Mucosa of descending colon (tissue), 3 donors: Measurements from ENCODE around the gene ALPG. TPM values are rescaled to one million over a fixed set of nuclear protein-coding genes. Genes with fewer than 3 reads are reported as not detected.
A peak's percentile ranks its signal among the peaks of the same experiment; 100 is the strongest.
"Not testable (repeated sequence)": the region's sequence is repeated elsewhere in the genome, so short reads cannot be mapped to it uniquely, and the experiment has no call there.

Experiments used
- ATAC-seq: fragments of 200-7000 bp; cut with Tn5 transposase; one replicate; pipeline ENCODE4 v1.9.1; 2020; ENCODE audit warnings: mild to moderate bottlenecking, moderate library complexity
- DNase-seq, 3 donors: peaks; one replicate each; pipeline ENCODE4 v3.0.0-alpha.2; 2020
- H3K36me3 ChIP-seq: fragments of 200-600 bp; one replicate; pipeline ENCODE4 v1.8.0; 2021; ENCODE audit warnings: low read depth, mild to moderate bottlenecking
- H3K4me1 ChIP-seq: fragments of 200-600 bp; one replicate; pipeline ENCODE4 v1.8.0; 2021; ENCODE audit warnings: low read depth, mild to moderate bottlenecking
- H3K4me3 ChIP-seq: fragments of 200-600 bp; one replicate; pipeline ENCODE4 v1.8.0; 2021; ENCODE audit warnings: mild to moderate bottlenecking
- H3K9me3 ChIP-seq: fragments of 200-600 bp; one replicate; pipeline ENCODE4 v1.8.0; 2021; ENCODE audit warnings: mild to moderate bottlenecking
- intact Hi-C, 2 donors: fragments of 100-400 bp; cut with DNase I in 1 of 2; cut with micrococcal nuclease in 1 of 2; formaldehyde crosslinking; loops; one replicate each; pipeline versions ENCODE4 v1.11.0 to v1.11.1; 2022; cut with DNase I, micrococcal nuclease
- total RNA-seq, 3 donors: library from RNA; stranded (reverse); fragmentation: NEBNext Ultra II Directional in 2 of 3; extraction: Animal tissue kit (Norgen Biotek cat#: 25700) in 2 of 3; gene quantifications; one replicate each; pipeline versions ENCODE4 v1.2.1 to v1.2.4, GENCODE V29; 2021 to 2023
- TF ChIP-seq, protein P1 (sequence below): fragments of 200-600 bp; IDR thresholded peaks from one replicate; pipeline ENCODE4 v1.8.0; 2022; ENCODE audit warnings: antibody characterized with exemption, mild to moderate bottlenecking
- donor health status: DM: no; HTN: no; CAD: no; lungs with moderate emphysema.
- donor health status: DM: no; HTN: no; CAD: no.
- donor health status: DM: no; HTN: yes; CAD: no.

ALPG gene
- total RNA-seq, 3 donors from 2014 or later, result 0.54 to 8.1 (median 0.61) TPM

DNA sequence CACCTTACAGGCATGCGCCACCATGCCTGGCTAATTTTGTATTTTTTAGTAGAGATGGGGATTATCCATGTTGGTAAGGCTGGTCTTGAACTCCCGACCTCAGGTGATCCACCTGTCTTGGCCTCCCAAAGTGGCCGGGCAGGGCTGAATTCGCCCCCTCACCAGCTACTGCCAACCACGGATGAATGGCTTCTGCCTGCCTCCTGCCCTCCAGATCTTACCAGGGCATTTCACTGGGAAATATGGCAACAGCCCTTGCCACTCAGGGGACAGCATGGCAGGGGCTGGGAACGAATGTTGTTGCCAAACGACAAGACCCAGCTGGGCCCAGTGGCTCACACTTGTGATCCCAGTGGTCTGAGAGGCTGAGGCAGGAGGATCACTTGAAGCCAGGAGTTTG lies 29.9 kb upstream of the ALPG start:
- TF ChIP-seq, protein P1, sequence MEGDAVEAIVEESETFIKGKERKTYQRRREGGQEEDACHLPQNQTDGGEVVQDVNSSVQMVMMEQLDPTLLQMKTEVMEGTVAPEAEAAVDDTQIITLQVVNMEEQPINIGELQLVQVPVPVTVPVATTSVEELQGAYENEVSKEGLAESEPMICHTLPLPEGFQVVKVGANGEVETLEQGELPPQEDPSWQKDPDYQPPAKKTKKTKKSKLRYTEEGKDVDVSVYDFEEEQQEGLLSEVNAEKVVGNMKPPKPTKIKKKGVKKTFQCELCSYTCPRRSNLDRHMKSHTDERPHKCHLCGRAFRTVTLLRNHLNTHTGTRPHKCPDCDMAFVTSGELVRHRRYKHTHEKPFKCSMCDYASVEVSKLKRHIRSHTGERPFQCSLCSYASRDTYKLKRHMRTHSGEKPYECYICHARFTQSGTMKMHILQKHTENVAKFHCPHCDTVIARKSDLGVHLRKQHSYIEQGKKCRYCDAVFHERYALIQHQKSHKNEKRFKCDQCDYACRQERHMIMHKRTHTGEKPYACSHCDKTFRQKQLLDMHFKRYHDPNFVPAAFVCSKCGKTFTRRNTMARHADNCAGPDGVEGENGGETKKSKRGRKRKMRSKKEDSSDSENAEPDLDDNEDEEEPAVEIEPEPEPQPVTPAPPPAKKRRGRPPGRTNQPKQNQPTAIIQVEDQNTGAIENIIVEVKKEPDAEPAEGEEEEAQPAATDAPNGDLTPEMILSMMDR, result no peak
- DNase-seq, result no peak
- intact Hi-C loops, result no loop called here
- ATAC-seq, result no peak
- Histone ChIP-seq H3K36me3 (no peaks in the 10 kb centered on the region), H3K9me3 (no peaks in the 10 kb centered on the region), H3K4me1 (no peaks in the 10 kb centered on the region), H3K4me3 (no peak overlapping the region)

DNA sequence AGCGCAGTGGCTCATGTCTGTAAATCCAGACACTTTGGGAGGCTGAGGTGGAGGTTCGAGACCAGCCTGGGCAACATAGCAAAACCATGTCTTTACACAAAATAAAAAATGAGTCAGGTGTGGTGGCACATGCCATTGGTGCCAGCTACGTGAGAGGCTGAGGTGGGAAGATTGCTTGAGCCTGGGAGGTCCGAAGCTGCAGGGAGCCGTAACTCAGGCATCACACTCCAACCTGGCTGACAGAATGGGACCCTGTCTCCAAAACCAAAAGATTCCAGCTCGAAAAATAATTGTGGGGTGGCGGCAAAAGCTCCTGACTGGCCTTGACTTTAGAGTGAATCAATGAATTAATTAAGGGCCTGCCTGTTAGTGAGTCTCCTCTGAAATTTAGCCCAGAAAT lies 29.3 kb upstream of the ALPG start:
- intact Hi-C loops, result no loop called here
- Histone ChIP-seq H3K4me1 (no peaks in the 10 kb centered on the region), H3K36me3 (no peaks in the 10 kb centered on the region), H3K4me3 (no peak overlapping the region), H3K9me3 (no peaks in the 10 kb centered on the region)
- ATAC-seq, result no peak
- DNase-seq, result no peak
- TF ChIP-seq, protein P1, result no peak

DNA sequence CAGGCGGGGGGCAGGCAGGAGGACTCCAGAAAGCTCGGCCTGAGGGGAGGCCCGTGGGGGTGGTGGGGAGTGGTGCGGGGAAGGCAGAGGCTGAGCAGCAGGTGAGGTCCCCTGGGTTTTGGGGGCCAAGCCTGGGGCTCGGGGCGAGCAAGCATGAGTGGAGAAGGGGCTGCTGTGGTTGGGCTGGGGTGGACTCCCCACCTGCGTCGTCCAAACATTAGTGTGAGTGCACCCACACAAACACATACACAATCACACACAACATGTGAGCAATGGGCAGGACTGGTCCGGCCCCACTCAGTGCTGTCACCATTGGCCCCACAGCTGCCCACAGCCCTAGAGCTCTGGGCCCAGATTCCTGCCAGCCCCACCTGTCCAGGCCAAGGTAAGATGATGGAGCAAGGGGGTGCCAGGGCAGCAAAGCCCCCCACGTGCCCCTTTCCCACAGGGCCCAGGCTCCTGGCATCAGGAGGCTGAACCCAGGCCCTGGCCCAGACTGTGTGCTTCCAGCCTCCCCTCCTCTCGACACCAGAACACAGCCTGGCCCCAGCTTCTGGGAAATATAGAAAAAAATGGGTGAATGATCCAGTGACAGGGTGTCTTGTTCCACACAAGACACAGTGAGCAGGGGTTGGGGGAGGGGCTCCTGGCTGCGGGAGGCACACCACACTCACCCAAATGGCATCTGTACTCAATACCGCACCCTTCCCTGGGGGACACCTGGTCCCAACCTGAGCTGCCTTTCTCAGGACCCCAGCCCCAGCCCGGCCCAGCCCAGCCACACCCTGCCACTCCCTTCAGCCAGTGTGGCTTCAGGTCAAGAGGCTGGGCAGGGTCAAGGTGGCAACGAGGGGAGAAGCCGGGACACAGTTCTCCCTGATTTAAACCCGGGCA lies 28.6 kb upstream of the ALPG start:
- intact Hi-C loops, result no loop called here
- Histone ChIP-seq H3K9me3 (no peaks in the 10 kb centered on the region), H3K36me3 (no peaks in the 10 kb centered on the region), H3K4me3 (no peak overlapping the region), H3K4me1 (no peaks in the 10 kb centered on the region)
- no peak for ATAC-seq
- DNase-seq, result no peak
- TF ChIP-seq, protein P1, result no peak

DNA sequence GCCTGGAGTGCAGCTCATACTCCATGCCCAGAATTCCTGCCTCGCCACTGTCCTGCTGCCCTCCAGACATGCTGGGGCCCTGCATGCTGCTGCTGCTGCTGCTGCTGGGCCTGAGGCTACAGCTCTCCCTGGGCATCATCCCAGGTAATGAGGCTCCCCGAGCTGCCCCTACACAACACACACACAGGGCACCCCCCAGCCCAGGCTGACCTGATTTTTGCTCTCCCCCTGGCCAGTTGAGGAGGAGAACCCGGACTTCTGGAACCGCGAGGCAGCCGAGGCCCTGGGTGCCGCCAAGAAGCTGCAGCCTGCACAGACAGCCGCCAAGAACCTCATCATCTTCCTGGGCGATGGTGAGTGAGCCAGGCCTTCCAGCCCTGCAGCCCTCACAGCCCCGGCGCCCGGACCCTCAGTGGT lies 27.9 kb upstream of the ALPG start, which contains the start of gene ALPP:
TSS of gene ALPP (plus strand) at position 17 of the 417 bp plus-strand sequence. CDS start at position 69, 52 bp downstream.
- DNase-seq, H3K36me3 ChIP-seq, H3K4me1 ChIP-seq, H3K9me3 ChIP-seq, ATAC-seq, H3K4me3 ChIP-seq, intact Hi-C loops: not testable (repeated sequence)

DNA sequence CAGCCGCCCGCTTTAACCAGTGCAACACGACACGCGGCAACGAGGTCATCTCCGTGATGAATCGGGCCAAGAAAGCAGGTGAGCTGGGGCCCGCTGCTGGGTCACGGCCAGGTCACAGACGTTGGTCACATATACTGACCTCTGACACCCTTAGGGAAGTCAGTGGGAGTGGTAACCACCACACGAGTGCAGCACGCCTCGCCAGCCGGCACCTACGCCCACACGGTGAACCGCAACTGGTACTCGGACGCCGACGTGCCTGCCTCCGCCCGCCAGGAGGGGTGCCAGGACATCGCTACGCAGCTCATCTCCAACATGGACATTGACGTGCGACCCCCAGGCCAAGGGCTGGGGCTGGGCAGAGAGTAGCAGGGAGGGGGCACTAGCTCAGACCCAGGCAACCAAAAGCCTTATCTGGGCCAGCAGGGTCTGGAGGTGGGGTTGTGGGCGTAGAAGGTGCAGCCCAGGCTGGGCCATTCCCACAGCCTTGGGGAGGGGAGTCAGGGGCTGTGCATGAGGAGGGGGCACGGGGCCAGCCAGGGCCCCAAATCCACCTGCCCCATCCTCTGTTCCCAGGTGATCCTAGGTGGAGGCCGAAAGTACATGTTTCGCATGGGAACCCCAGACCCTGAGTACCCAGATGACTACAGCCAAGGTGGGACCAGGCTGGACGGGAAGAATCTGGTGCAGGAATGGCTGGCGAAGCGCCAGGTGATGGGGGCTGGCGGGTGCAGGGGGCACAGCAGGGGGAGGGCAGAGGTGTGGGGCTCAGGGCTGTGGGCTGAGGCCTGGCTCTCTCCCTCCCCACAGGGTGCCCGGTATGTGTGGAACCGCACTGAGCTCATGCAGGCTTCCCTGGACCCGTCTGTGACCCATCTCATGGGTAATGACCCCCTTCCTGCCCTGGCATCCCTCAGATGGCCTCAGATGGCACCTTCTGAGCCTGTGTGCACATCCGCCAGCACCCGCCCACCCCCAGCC lies 26.7 kb upstream of the ALPG start:
- H3K4me1 ChIP-seq, H3K36me3 ChIP-seq, intact Hi-C loops, ATAC-seq, DNase-seq, H3K4me3 ChIP-seq, H3K9me3 ChIP-seq: not testable (repeated sequence)

DNA sequence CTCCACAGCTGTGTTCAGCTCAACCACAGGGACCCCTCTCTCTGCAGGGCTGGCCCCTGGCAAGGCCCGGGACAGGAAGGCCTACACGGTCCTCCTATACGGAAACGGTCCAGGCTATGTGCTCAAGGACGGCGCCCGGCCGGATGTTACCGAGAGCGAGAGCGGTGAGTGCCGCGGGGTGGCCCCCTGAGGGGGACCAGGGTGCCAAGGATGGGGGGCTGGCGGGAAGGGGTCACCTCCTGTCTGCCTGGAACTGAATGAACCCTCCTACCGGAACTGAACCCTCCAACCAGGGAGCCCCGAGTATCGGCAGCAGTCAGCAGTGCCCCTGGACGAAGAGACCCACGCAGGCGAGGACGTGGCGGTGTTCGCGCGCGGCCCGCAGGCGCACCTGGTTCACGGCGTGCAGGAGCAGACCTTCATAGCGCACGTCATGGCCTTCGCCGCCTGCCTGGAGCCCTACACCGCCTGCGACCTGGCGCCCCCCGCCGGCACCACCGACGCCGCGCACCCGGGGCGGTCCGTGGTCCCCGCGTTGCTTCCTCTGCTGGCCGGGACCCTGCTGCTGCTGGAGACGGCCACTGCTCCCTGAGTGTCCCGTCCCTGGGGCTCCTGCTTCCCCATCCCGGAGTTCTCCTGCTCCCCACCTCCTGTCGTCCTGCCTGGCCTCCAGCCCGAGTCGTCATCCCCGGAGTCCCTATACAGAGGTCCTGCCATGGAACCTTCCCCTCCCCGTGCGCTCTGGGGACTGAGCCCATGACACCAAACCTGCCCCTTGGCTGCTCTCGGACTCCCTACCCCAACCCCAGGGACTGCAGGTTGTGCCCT lies 25.2 kb upstream of the ALPG start:
- H3K9me3 ChIP-seq, H3K4me3 ChIP-seq, H3K36me3 ChIP-seq, DNase-seq, H3K4me1 ChIP-seq, intact Hi-C loops: not testable (repeated sequence)
- ATAC-seq, result peak; percentile 16
